Lung (tissue), 12 donors: ENCODE results near the gene FA2H. TPM values are rescaled to one million over a fixed set of nuclear protein-coding genes. Genes with fewer than 3 reads are reported as not detected.

ENCODE experiments used
- ATAC-seq: fragments of 200-7000 bp; cut with Tn5 transposase; one replicate; pipeline ENCODE4 v1.9.1; 2020; ENCODE audit warnings: moderate number of reproducible peaks; ENCODE audit not compliant: insufficient read depth, low FRiP score
- DNase-seq, 3 donors: peaks; one replicate each; pipeline ENCODE4 v3.0.0-alpha.2; 2013 to 2017
- H3K27ac ChIP-seq, 2 donors: one replicate each; pipeline ENCODE4 v1.5.1; 2013; ENCODE audit warnings: mild to moderate bottlenecking in 2 of 2, moderate library complexity in 2 of 2, control low read depth in 1 of 2, inconsistent platforms in 1 of 2, low read depth in 1 of 2, low read length in 1 of 2
- H3K27me3 ChIP-seq, 3 donors: one replicate each; pipeline ENCODE4 v1.5.1; 2013; ENCODE audit warnings: low read length in 2 of 3; ENCODE audit not compliant: control insufficient read depth in 3 of 3, insufficient read depth in 3 of 3
- H3K36me3 ChIP-seq, 4 donors: one replicate each; pipeline ENCODE4 v1.5.1; 2013; ENCODE audit warnings: low read length in 4 of 4, mild to moderate bottlenecking in 1 of 4, moderate library complexity in 1 of 4; ENCODE audit not compliant: control insufficient read depth in 4 of 4, insufficient read depth in 4 of 4
- H3K4me1 ChIP-seq, 5 donors: one replicate each; pipeline ENCODE4 v1.5.1; 2013; ENCODE audit warnings: low read length in 5 of 5, mild to moderate bottlenecking in 2 of 5, moderate library complexity in 1 of 5; ENCODE audit not compliant: control insufficient read depth in 5 of 5, insufficient read depth in 5 of 5
- H3K4me3 ChIP-seq: one replicate; pipeline ENCODE4 v1.5.1; 2013; ENCODE audit warnings: mild to moderate bottlenecking, control low read depth, moderate library complexity
- H3K9ac ChIP-seq, 2 donors: one replicate each; pipeline ENCODE4 v1.5.1; 2013; ENCODE audit warnings: low read length in 2 of 2, control low read depth in 1 of 2; ENCODE audit not compliant: insufficient read depth in 1 of 2
- H3K9me3 ChIP-seq, 4 donors: one replicate each; pipeline ENCODE4 v1.5.1; 2013; ENCODE audit warnings: low read length in 3 of 4, mild to moderate bottlenecking in 1 of 4, moderate library complexity in 1 of 4; ENCODE audit not compliant: control insufficient read depth in 4 of 4, insufficient read depth in 3 of 4
- CTCF ChIP-seq: IDR thresholded peaks from 2 replicates; pipeline ENCODE4 v1.5.1; 2012; ENCODE audit warnings: mild to moderate bottlenecking; ENCODE audit errors: control extremely low read depth, extremely low read depth
- WGBS, 2 donors: extraction: QIAGEN DNeasy Blood & Tissue Kit; methylation state at CpG; one replicate each; pipeline ENCODE4 v1.1.7; 2013; 5-methylcytosine and 5-hydroxymethylcytosine counted together
- polyA plus RNA-seq, 2 donors: library from polyadenylated mRNA; stranded (reverse); fragments of 200-250 nt; gene quantifications; one replicate each; pipeline ENCODE4 v1.2.1, GENCODE V29; 2013
- total RNA-seq, 2 donors: library from RNA; depleted of rRNA in 1 of 2; stranded (reverse); fragments of >200 nt in 1 of 2; gene quantifications; one replicate each; pipeline ENCODE4 v1.2.1, GENCODE V29; 2014 to 2021
- donor health status: control.
- donor health status: control.
- donor health status: Bipolar disorder and iron deficiency.
- donor health status: healthy.
- donor health status: DM: yes; HTN: yes; CAD: no.

Gene FA2H
- total and polyA plus RNA-seq, 4 donors, result 2.1 to 7.1 (median 4.7) TPM

GRCh38 chr16:74747716-74748615, 26.7 kb downstream of the FA2H start:
- no peak for DNase-seq
- ATAC-seq, result no peak
- H3K36me3 ChIP-seq, result no peaks in the 10 kb centered on the region
- no peak overlapping the region for H3K4me3 ChIP-seq
- WGBS, 2 donors, result 85 to 95% methylated on average over 31 to 32 of the region's 32 CpGs
- H3K9me3 ChIP-seq, result peaks cover 0 to 2% (median 0%) of the 10 kb centered on the region in 4 donors
- no peak for TF ChIP-seq CTCF
- no peaks in the 10 kb centered on the region for H3K4me1 ChIP-seq
- no peak overlapping the region for H3K27ac ChIP-seq
- no peak overlapping the region for H3K9ac ChIP-seq
- no peaks in the 10 kb centered on the region for H3K27me3 ChIP-seq

GRCh38 chr16:74745926-74746325, 28.7 kb downstream of the FA2H start:
- TF ChIP-seq CTCF, result no peak
- WGBS, 2 donors, result 80 to 96% methylated on average over 7 of the region's 7 CpGs
- H3K27ac ChIP-seq, result no peak overlapping the region
- H3K27me3 ChIP-seq, result no peaks in the 10 kb centered on the region
- H3K4me3 ChIP-seq, result no peak overlapping the region
- no peaks in the 10 kb centered on the region for H3K36me3 ChIP-seq
- DNase-seq (no peak), ATAC-seq (no peak)
- H3K9ac ChIP-seq, result no peak overlapping the region
- peaks cover 0 to 2% (median 0%) of the 10 kb centered on the region in 4 donors for H3K9me3 ChIP-seq
- no peaks in the 10 kb centered on the region for H3K4me1 ChIP-seq

DNA sequence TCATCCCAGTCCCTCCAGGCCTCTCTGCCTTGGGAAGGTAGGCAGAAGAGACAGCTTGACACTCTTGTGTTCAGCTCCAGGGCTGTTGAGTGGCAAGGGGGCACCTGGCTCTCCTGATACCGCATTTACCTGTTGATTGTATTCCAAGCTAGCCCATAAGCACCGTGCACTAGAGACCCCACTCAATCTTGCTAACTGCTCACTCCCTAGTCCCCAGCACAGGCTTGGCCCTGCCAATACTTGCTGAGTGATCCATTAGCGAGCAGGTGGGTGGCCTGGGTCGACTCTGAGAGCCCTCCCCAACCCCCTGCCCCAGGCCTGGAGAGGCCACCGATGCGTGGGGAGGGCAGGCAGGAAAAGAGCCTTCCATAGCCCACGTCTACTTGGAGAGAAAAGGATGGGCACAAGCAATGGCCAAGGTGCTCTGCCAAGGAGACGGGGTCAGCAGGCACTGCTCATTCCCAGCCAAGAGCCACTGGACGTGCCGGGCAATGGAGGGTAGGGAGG, 29.5 kb downstream of the FA2H start:
- Histone ChIP-seq H3K9ac (no peak overlapping the region), H3K4me1 (no peaks in the 10 kb centered on the region), H3K27ac (no peak overlapping the region), H3K27me3 (no peaks in the 10 kb centered on the region), H3K4me3 (no peak overlapping the region), H3K36me3 (no peaks in the 10 kb centered on the region), H3K9me3 (peaks cover 0 to 2% (median 0%) of the 10 kb centered on the region in 4 donors)
- 84 to 89% methylated on average over 10 of the region's 10 CpGs for WGBS, 2 donors
- no peak for DNase-seq
- ATAC-seq, result no peak
- no peak for TF ChIP-seq CTCF
